Liver (tissue), 4 donors: ENCODE data around the gene CLDN8. TPM values are rescaled to one million over a fixed set of nuclear protein-coding genes. Genes with fewer than 3 reads are reported as not detected.

Experiments used
- polyA plus RNA-seq, 2 donors: library from polyadenylated mRNA; stranded (reverse) in 1 of 2; unstranded in 1 of 2; fragments of 200-250 nt in 1 of 2; fragments of >200 nt in 1 of 2; fragmentation: Nextera tagmentation in 1 of 2; extraction: Ambion mirVana in 1 of 2; gene quantifications; one replicate each; pipeline versions ENCODE4 v1.2.1 to v1.2.3, GENCODE V29; 2013 to 2015
- total RNA-seq, 2 donors: library from RNA; depleted of rRNA; stranded (reverse); fragments of >200 nt; gene quantifications; one replicate each; pipeline ENCODE4 v1.2.3, GENCODE V29; 2014
- donor health status: healthy.
- donor health status: healthy.
- donor health status: healthy.

The CLDN8 gene
- total and polyA plus RNA-seq, 4 donors = 0.10 TPM; not detected in 3

Other genes with a start within 250 kb of the CLDN8 start
- gene CLDN17, start 49.3 kb downstream of the CLDN8 start, total RNA-seq = not detected
- not detected for gene CLDN17, start 49.3 kb downstream of the CLDN8 start, polyA plus RNA-seq
- gene KRTAP24-1, start 66.9 kb upstream of the CLDN8 start, total RNA-seq = not detected
- not detected for gene KRTAP24-1, start 66.9 kb upstream of the CLDN8 start, polyA plus RNA-seq
- not detected for gene KRTAP25-1, start 73.4 kb upstream of the CLDN8 start, total RNA-seq
- gene KRTAP25-1, start 73.4 kb upstream of the CLDN8 start, polyA plus RNA-seq = not detected
- gene KRTAP26-1, start 104.2 kb upstream of the CLDN8 start, total RNA-seq = not detected
- not detected for gene KRTAP26-1, start 104.2 kb upstream of the CLDN8 start, polyA plus RNA-seq
- not detected for gene KRTAP27-1, start 121.6 kb upstream of the CLDN8 start, total RNA-seq
- gene KRTAP27-1, start 121.6 kb upstream of the CLDN8 start, polyA plus RNA-seq = not detected
- not detected for gene KRTAP23-1, start 132.5 kb upstream of the CLDN8 start, total RNA-seq
- gene KRTAP23-1, start 132.5 kb upstream of the CLDN8 start, polyA plus RNA-seq = not detected
- gene KRTAP13-2, start 156.2 kb upstream of the CLDN8 start, total RNA-seq = not detected
- not detected for gene KRTAP13-2, start 156.2 kb upstream of the CLDN8 start, polyA plus RNA-seq
- not detected for gene KRTAP13-1, start 179.9 kb upstream of the CLDN8 start, total RNA-seq
- gene KRTAP13-1, start 179.9 kb upstream of the CLDN8 start, polyA plus RNA-seq = not detected
- gene KRTAP13-3, start 209.8 kb upstream of the CLDN8 start, total RNA-seq = not detected
- not detected for gene KRTAP13-3, start 209.8 kb upstream of the CLDN8 start, polyA plus RNA-seq
- gene KRTAP13-4, start 214.1 kb upstream of the CLDN8 start, total RNA-seq = not detected
- gene KRTAP13-4, start 214.1 kb upstream of the CLDN8 start, polyA plus RNA-seq = not detected
- gene KRTAP15-1, start 224.2 kb upstream of the CLDN8 start, total RNA-seq = not detected
- not detected for gene KRTAP15-1, start 224.2 kb upstream of the CLDN8 start, polyA plus RNA-seq